Measurements from ENCODE around the gene CLIP1.

CLIP1 gene

GRCh38 chr12:122327494-122328385, 94.7 kb downstream of the CLIP1 start:
- no peaks in the 10 kb centered on the region for H3K4me1 ChIP-seq (ENCODE audit: low read length)
- no peak for DNase-seq

GRCh38 chr12:122327014-122327413, 95.5 kb downstream of the CLIP1 start:
- Histone ChIP-seq H2AFZ (ENCODE audit: low read length) (no peak overlapping the region), H3K9ac (ENCODE audit: low read length) (no peak overlapping the region), H4K20me1 (ENCODE audit: insufficient read depth, low read length) (no peaks in the 10 kb centered on the region), H3K4me2 (ENCODE audit: low read depth, low read length) (no peak overlapping the region), H3F3A (ENCODE audit: insufficient read depth, low read length) (no peaks in the 10 kb centered on the region), H3K79me2 (ENCODE audit: low read length) (no peaks in the 10 kb centered on the region), H3K9me2 (replicated peaks; ENCODE audit: insufficient read depth, low read length) (no peaks in the 10 kb centered on the region), H3K36me3 (replicated peaks; ENCODE audit: insufficient read depth, low read length) (no peaks in the 10 kb centered on the region; the same call in 1 of the 2 replicates), H3K9me3 (replicated peaks; ENCODE audit: insufficient read depth, low read length) (no peaks in the 10 kb centered on the region), H3K27me3 (replicated peaks; ENCODE audit: insufficient read depth, low read length) (no peaks in the 10 kb centered on the region), H3K4me1 (ENCODE audit: low read length) (no peaks in the 10 kb centered on the region), H3K4me3 (ENCODE audit: low read length) (no peak overlapping the region), H3K27ac (ENCODE audit: low read length) (no peak overlapping the region)
- TF ChIP-seq EZH2phosphoT487 (IDR thresholded peaks at IDR 0.05; ENCODE audit: low read length), result no peak
- no peak for TF ChIP-seq EZH2 (optimal IDR thresholded peaks at IDR 0.05; ENCODE audit: low read depth, low read length)
- no peak for TF ChIP-seq CTCF (IDR thresholded peaks at IDR 0.05; ENCODE audit: low read length)
- DNase-seq, result no peak

More at GRCh38 chr12:122327494-122328385, 94.7 kb downstream of the CLIP1 start:
- Histone ChIP-seq H3F3A (ENCODE audit: insufficient read depth, low read length) (no peaks in the 10 kb centered on the region), H3K4me3 (ENCODE audit: low read length) (no peak overlapping the region), H3K27ac (ENCODE audit: low read length) (no peak overlapping the region), H3K4me2 (ENCODE audit: low read depth, low read length) (no peak overlapping the region), H3K9ac (ENCODE audit: low read length) (no peak overlapping the region), H3K9me3 (replicated peaks; ENCODE audit: insufficient read depth, low read length) (no peaks in the 10 kb centered on the region), H3K27me3 (replicated peaks; ENCODE audit: insufficient read depth, low read length) (no peaks in the 10 kb centered on the region), H3K36me3 (replicated peaks; ENCODE audit: insufficient read depth, low read length) (no peaks in the 10 kb centered on the region; the same call in 1 of the 2 replicates), H3K9me2 (replicated peaks; ENCODE audit: insufficient read depth, low read length) (no peaks in the 10 kb centered on the region), H3K79me2 (ENCODE audit: low read length) (no peaks in the 10 kb centered on the region), H4K20me1 (ENCODE audit: insufficient read depth, low read length) (no peaks in the 10 kb centered on the region), H2AFZ (ENCODE audit: low read length) (no peak overlapping the region)
- TF ChIP-seq EZH2phosphoT487 (IDR thresholded peaks at IDR 0.05; ENCODE audit: low read length) (no peak), CTCF (IDR thresholded peaks at IDR 0.05; ENCODE audit: low read length) (no peak), EZH2 (optimal IDR thresholded peaks at IDR 0.05; ENCODE audit: low read depth, low read length) (no peak)

- Histone ChIP-seq H3K27ac (ENCODE audit: low read length) (no peak overlapping the region), H3K9me2 (replicated peaks; ENCODE audit: insufficient read depth, low read length) (no peaks in the 10 kb centered on the region), H4K20me1 (ENCODE audit: insufficient read depth, low read length) (no peaks in the 10 kb centered on the region), H3F3A (ENCODE audit: insufficient read depth, low read length) (no peaks in the 10 kb centered on the region), H3K27me3 (replicated peaks; ENCODE audit: insufficient read depth, low read length) (no peaks in the 10 kb centered on the region), H3K9me3 (replicated peaks; ENCODE audit: insufficient read depth, low read length) (no peaks in the 10 kb centered on the region), H2AFZ (ENCODE audit: low read length) (no peak overlapping the region), H3K4me2 (ENCODE audit: low read depth, low read length) (no peak overlapping the region), H3K36me3 (replicated peaks; ENCODE audit: insufficient read depth, low read length) (no peaks in the 10 kb centered on the region; the same call in 1 of the 2 replicates), H3K4me1 (ENCODE audit: low read length) (no peaks in the 10 kb centered on the region), H3K79me2 (ENCODE audit: low read length) (no peaks in the 10 kb centered on the region), H3K9ac (ENCODE audit: low read length) (no peak overlapping the region), H3K4me3 (ENCODE audit: low read length) (no peak overlapping the region)
- DNase-seq, result peak; percentile 8
- TF ChIP-seq CTCF (IDR thresholded peaks at IDR 0.05; ENCODE audit: low read length), result no peak
- no peak for TF ChIP-seq EZH2 (optimal IDR thresholded peaks at IDR 0.05; ENCODE audit: low read depth, low read length)
- no peak for TF ChIP-seq EZH2phosphoT487 (IDR thresholded peaks at IDR 0.05; ENCODE audit: low read length)
Observed at GRCh38 chr12:122326586-122326985, 95.9 kb downstream of the CLIP1 start.
